HG03064 (cell line): Measurements from ENCODE around the gene PPP3R2.

ENCODE experiments used
- ATAC-seq: cut with Tn5 transposase; IDR thresholded peaks from one replicate; pipeline ENCODE4 v1.9.1; 2021; ENCODE audit warnings: low read depth; ENCODE audit not compliant: unreplicated experiment

Gene PPP3R2, protein sequence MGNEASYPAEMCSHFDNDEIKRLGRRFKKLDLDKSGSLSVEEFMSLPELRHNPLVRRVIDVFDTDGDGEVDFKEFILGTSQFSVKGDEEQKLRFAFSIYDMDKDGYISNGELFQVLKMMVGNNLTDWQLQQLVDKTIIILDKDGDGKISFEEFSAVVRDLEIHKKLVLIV

DNA sequence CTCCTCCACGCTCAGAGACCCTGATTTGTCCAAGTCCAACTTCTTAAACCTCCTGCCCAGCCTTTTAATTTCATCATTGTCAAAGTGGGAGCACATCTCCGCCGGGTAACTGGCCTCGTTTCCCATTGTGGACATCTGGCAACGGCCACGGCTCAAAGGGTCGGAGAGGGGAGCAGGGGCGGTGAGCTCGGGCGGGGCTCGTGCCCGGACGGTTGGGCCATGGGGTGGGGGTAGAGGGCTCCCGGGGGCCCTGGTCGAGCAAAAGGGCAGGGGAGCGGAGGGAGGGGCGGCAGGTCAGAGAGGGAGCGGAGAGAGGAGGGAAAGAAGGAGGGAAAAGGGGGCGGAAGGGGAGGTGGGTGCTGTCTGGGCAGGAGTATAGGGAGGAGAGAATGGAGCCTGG is at the start of gene PPP3R2:
PPP3R2 (minus strand) TSS at position 174 of the 400 bp plus-strand sequence; CDS start at position 126, 48 bp downstream.
- no peak for ATAC-seq

DNA sequence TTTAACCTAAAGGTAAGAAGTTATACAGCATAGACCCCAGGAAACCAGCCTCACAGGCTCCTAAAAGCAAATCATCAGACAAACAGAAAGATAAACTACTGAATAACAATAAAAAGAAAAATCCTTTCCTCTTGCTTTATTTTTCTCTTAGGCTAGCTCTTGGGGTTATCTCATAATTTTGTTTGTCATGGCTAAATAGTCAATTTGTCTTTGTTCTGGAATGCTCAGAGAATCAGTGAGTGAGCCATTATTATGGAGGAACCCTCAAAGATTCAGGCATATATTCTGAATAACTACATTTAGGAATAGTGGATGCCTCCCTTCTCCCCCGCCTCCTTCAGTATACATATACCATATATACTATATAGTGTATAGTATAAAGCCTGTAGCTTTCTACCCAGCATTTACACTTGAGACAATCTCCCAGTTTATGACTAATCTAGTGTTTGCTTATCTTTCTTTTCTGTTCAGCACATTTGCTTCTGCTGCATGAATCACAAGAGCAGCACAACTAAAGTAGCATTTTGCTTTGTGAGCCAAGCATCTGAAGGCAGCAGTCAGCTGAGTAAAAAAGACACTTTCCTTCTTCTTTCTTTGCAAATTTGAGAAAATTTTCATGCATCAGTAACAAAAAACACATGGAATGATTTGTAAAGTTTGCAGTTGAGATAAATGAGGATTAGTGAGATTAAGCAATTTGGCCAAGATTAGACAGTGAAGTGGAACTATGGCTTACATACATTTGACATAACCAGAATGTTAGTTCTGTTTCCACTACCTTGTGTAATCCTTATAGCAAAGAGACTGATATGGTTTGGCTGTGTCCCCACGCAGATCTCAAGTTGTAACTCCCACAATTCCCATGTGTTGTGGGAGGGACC is 45.3 kb upstream of the PPP3R2 start:
- ATAC-seq, result no peak

GRCh38 chr9:101639311-101639710 is 44.5 kb upstream of the PPP3R2 start:
- no peak for ATAC-seq

DNA sequence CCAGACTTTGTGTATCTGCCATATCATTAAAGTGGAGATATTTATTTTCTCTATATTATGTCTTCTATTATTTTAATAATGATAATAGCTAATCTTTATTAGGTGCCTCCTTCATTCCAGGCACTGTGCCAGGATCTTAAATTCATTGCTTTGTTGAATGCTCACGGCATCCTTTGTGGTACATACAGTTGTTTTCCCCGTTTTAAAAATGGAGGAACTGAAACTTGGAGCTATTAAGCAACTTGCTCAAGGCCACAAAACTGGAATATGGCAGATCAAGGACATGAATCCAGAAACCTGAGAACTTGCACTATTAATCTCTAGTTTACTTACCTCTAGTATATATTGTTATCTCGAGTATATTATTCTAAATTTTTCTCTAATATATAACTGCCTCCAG is 41.5 kb upstream of the PPP3R2 start:
- ATAC-seq, result no peak

GRCh38 chr9:101635473-101635872 is 40.7 kb upstream of the PPP3R2 start:
- ATAC-seq, result no peak

DNA sequence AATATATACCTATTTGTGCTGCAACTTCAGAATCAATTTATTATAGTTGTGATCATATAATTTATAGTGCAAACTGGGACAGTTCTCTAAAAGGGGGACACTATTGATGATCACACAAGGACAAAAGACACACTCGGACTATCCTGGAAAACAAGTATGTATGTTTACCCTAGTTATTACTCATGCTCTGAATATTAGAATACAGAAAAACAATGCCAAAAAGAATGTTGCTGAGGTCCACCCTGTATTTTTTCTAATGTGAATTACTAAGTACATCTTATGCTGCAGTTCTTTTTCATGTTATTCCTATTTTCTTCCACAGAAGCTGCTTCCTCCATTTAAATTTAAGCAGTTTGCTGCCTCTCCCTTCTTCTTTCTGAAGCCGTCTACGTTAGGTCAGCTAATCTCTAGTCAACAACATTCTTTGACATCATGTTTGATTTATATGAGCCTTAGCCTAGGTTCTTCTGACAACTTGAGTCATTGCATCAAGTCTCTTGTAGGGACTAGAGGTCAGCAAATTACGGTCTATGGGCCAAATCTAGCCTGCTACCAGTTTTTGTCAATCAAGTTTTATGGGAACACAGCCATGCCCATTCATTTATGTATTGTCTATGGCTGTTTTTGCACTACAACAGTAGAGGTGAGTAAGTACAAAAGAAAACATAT is 40.1 kb upstream of the PPP3R2 start:
- ATAC-seq, result no peak

- no peak for ATAC-seq
Measured at GRCh38 chr9:101632611-101633010, 37.8 kb upstream of the PPP3R2 start.

- ATAC-seq, result no peak
Measured at GRCh38 chr9:101631892-101632291, 37.1 kb upstream of the PPP3R2 start.

- no peak for ATAC-seq
Measured at GRCh38 chr9:101629636-101630035, 34.9 kb upstream of the PPP3R2 start.

- no peak for ATAC-seq
Measured at GRCh38 chr9:101628173-101628572, 33.4 kb upstream of the PPP3R2 start.

GRCh38 chr9:101626295-101626694 is 31.5 kb upstream of the PPP3R2 start:
- no peak for ATAC-seq

GRCh38 chr9:101625876-101626275 is 31.1 kb upstream of the PPP3R2 start:
- ATAC-seq, result no peak

DNA sequence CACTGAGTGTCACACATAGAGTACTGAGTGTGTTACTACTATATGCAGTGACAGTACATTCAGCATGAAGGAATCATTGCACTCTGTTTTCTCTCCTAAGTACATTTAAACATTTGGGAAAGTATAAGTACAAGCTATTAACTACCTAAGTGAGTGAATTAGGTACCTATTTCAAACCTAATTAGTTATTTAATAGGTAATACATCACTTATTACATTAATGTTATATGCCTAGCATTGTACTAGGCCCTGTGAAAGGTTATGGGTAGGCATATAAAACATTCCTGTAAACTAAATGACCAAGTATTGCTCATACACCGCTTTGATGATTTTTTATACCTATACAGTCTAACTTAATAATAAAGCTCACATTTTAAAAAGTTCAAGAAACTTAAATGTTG is 25.7 kb upstream of the PPP3R2 start:
- ATAC-seq, result no peak

DNA sequence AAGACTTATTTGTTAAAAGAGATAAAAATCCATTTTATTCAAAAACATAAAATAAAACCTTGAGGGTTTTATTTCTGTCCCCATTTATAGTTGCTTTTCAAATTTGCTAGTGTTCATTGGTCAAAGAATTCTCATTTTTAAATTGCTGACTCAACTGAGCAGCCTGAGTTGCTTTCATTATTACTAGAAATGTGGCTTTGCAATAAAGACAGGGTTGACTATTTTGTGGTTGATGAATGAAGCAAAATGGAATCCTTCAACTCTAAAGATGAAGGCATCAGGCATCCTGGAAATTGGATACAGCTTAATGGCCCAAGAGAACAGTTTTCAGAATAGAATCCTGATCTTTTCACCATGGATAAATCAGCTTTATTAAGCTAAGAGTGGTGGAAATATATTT is 23.9 kb upstream of the PPP3R2 start:
- ATAC-seq, result no peak

GRCh38 chr9:101605547-101605946 is 10.8 kb upstream of the PPP3R2 start:
- no peak for ATAC-seq

DNA sequence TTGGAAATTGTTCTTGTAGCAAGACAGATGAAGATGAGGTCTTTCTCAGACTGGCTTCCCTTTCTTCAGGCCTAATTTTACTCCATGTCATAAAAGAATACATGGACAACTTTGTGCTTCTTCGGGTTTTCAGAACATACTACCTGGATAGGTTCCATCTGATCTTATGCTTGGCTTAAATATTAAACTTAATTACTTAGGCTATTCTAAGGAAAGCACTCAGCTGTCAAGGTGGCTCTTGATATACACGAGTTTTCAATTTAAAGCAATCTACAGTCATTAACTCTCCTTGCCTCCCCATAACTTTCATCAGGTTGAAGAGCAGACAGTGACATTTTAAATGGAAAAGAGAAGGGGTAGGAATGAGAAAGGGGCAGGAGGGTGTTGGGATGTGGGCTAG is 9.5 kb upstream of the PPP3R2 start:
- ATAC-seq, result no peak

GRCh38 chr9:101601904-101602765 is 7.4 kb upstream of the PPP3R2 start:
- ATAC-seq, result no peak

DNA sequence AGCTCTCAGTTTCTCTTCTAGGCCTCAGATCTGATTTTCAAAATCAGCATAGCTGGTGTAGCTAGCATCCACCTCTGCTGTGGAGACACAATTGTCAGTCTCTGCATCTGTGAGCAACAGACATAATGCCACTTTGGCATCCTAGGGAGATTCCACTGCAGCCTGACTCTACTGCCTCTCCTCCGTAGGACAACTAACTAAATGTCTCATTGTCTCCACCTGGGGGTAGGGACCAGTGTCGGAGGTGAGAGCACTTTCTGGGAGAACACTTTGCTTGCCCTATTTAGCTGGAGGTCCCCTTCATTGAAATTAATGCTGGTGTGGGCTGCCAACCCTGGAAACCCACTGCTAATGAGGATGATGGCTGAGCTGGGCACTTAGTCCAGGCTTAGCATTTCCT is 1.4 kb downstream of the PPP3R2 start:
- ATAC-seq, result no peak

GRCh38 chr9:101592788-101593187 is 2.0 kb downstream of the PPP3R2 start:
- ATAC-seq, result no peak

GRCh38 chr9:101591787-101592446 is 2.9 kb downstream of the PPP3R2 start:
- no peak for ATAC-seq
